OCI-LY7 (cell line): ENCODE data around the gene CHAC2. TPM values are rescaled to one million over a fixed set of nuclear protein-coding genes. Genes with fewer than 3 reads are reported as not detected.

ENCODE experiments used
- BruUV-seq: library from RNA; stranded (reverse); fragments of 400-500 nt; replicated peaks from 2 replicates; lab custom pipeline; 2021; lab: Mats Ljungman, UMichigan
- CTCF ChIA-PET: fragments of 300-600 bp; sonication (Branson Sonifier 250); formaldehyde crosslinking; loops from one replicate; lab custom pipeline; 2022; ENCODE audit warnings: antibody characterized with exemption; ENCODE audit not compliant: unreplicated experiment; lab: Charles Lee
- POLR2A ChIA-PET: fragments of 300-600 bp; sonication (Branson Sonifier 250); formaldehyde crosslinking; loops from one replicate; lab custom pipeline; 2022; ENCODE audit warnings: antibody characterized with exemption; lab: Charles Lee
- DNase-seq: peaks from one replicate; pipeline ENCODE4 v3.0.0-alpha.2; 2015; ENCODE audit warnings: low spot score
- H2AFZ ChIP-seq: fragments of 200-600 bp; sonication (generic), shearing (Covaris generic); 2 replicates; pipeline ENCODE4 v1.6.1; 2014; ENCODE audit warnings: mild to moderate bottlenecking, antibody characterized with exemption, low read length, moderate library complexity
- H3K27ac ChIP-seq: fragments of 200-600 bp; sonication (generic); 2 replicates; pipeline ENCODE4 v1.5.1; 2014; ENCODE audit warnings: mixed run types, low read depth, mild to moderate bottlenecking, moderate library complexity, low read length, inconsistent platforms; ENCODE audit not compliant: poor library complexity, severe bottlenecking
- H3K36me3 ChIP-seq: fragments of 200-600 bp; sonication (generic); 2 replicates; pipeline ENCODE4 v1.6.1; 2014; ENCODE audit warnings: mild to moderate bottlenecking, antibody characterized with exemption, low read length, moderate library complexity, mixed read lengths; ENCODE audit not compliant: insufficient read depth
- H3K4me1 ChIP-seq: fragments of 200-600 bp; sonication (generic); 2 replicates; pipeline ENCODE4 v1.5.1; 2014; ENCODE audit warnings: mild to moderate bottlenecking, low read length; ENCODE audit not compliant: insufficient read depth, poor library complexity, severe bottlenecking
- H3K4me2 ChIP-seq: fragments of 200-600 bp; sonication (generic); 2 replicates; pipeline ENCODE4 v1.6.1; 2014; ENCODE audit warnings: mild to moderate bottlenecking, low read length
- H3K4me3 ChIP-seq: fragments of 200-600 bp; sonication (generic); 2 replicates; pipeline ENCODE4 v1.5.1; 2014; ENCODE audit warnings: mild to moderate bottlenecking, low read depth, low read length; ENCODE audit not compliant: poor library complexity, severe bottlenecking
- H3K79me2 ChIP-seq: fragments of 200-600 bp; sonication (generic); 2 replicates; pipeline ENCODE4 v1.6.1; 2016; ENCODE audit warnings: low read depth, mild to moderate bottlenecking, low read length, moderate library complexity, mixed read lengths; ENCODE audit not compliant: insufficient read depth
- H3K9me2 ChIP-seq: fragments of 200-600 bp; sonication (generic); 2 replicates; pipeline ENCODE4 v1.6.1; 2016; ENCODE audit warnings: mild to moderate bottlenecking, low read length, mixed read lengths; ENCODE audit not compliant: insufficient read depth
- H3K9me3 ChIP-seq: fragments of 200-600 bp; sonication (generic); 2 replicates; pipeline ENCODE4 v1.6.1; 2014; ENCODE audit warnings: mild to moderate bottlenecking, mixed run types, low read length, mixed read lengths
- H4K20me1 ChIP-seq: fragments of 200-600 bp; sonication (generic); 2 replicates; pipeline ENCODE4 v1.6.1; 2014; ENCODE audit warnings: mild to moderate bottlenecking, antibody characterized with exemption, low read length, moderate library complexity, mixed read lengths; ENCODE audit not compliant: insufficient read depth
- EZH2phosphoT487 ChIP-seq: fragments of 200-600 bp; sonication (generic); IDR thresholded peaks from 2 replicates; pipeline ENCODE4 v1.6.1; 2018; ENCODE audit warnings: low read depth, borderline replicate concordance, mild to moderate bottlenecking, mixed run types, antibody characterized with exemption, low read length, moderate library complexity, mixed read lengths
- intact Hi-C: fragments of 100-400 bp; cut with micrococcal nuclease; formaldehyde crosslinking; loops from one replicate; pipeline ENCODE4 v1.10.0; 2022; ENCODE audit not compliant: unreplicated experiment
- total RNA-seq, 2 experiments: library from RNA; depleted of rRNA in 1 of 2; stranded (reverse); fragments of >200 nt in 1 of 2; shearing (Covaris generic) in 1 of 2; gene quantifications; 2 replicates each; pipeline ENCODE4 v1.2.3, GENCODE V29; 2014 to 2022
- TF ChIP-seq, protein P1 (sequence below): fragments of 200-600 bp; sonication (generic); conservative IDR thresholded peaks from 2 replicates; pipeline ENCODE4 v1.5.1; 2014; ENCODE audit warnings: mild to moderate bottlenecking, antibody characterized with exemption, low read length, moderate library complexity, mixed read lengths

Gene CHAC2
- total RNA-seq, 2 experiments from 2014 or later, result 13.9 to 15.9 TPM

DNA sequence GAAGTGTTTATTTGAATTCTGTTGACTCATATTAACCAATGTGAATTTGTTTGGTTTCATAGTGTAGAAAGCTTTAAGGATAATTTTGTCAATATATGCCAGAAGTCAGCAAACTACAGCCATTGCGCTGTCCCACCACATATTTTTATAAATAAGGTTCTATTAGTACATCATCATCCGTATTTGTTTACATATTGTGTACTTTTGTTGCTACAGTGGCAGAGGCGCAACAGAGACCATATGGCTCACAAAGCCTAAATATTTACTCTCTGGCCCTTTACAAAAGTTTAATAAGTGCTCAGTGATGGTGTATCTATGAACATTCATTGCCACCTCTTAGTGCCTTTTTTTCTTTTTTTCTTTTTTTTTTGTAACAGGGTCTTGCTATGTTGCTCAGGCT is 25.7 kb downstream of the CHAC2 start:
- ChIA-PET POLR2A (no interaction called here), CTCF (no interaction called here)
- Histone ChIP-seq H3K36me3 (peaks cover 32% of the 10 kb centered on the region), H2AFZ (no peak overlapping the region), H3K9me2 (no peaks in the 10 kb centered on the region), H3K9me3 (no peaks in the 10 kb centered on the region), H4K20me1 (peaks cover 1% of the 10 kb centered on the region; the same call in 1 of the 2 replicates), H3K27ac (no peak overlapping the region), H3K79me2 (peaks cover 27% of the 10 kb centered on the region), H3K4me1 (peaks cover 5% of the 10 kb centered on the region), H3K4me3 (no peak overlapping the region), H3K4me2 (no peak overlapping the region)
- DNase-seq, result no peak
- no TSS peak for BruUV-seq
- intact Hi-C loops, result no loop called here
- TF ChIP-seq, protein P1, sequence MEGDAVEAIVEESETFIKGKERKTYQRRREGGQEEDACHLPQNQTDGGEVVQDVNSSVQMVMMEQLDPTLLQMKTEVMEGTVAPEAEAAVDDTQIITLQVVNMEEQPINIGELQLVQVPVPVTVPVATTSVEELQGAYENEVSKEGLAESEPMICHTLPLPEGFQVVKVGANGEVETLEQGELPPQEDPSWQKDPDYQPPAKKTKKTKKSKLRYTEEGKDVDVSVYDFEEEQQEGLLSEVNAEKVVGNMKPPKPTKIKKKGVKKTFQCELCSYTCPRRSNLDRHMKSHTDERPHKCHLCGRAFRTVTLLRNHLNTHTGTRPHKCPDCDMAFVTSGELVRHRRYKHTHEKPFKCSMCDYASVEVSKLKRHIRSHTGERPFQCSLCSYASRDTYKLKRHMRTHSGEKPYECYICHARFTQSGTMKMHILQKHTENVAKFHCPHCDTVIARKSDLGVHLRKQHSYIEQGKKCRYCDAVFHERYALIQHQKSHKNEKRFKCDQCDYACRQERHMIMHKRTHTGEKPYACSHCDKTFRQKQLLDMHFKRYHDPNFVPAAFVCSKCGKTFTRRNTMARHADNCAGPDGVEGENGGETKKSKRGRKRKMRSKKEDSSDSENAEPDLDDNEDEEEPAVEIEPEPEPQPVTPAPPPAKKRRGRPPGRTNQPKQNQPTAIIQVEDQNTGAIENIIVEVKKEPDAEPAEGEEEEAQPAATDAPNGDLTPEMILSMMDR, result no peak
- TF ChIP-seq EZH2phosphoT487, result no peak

DNA sequence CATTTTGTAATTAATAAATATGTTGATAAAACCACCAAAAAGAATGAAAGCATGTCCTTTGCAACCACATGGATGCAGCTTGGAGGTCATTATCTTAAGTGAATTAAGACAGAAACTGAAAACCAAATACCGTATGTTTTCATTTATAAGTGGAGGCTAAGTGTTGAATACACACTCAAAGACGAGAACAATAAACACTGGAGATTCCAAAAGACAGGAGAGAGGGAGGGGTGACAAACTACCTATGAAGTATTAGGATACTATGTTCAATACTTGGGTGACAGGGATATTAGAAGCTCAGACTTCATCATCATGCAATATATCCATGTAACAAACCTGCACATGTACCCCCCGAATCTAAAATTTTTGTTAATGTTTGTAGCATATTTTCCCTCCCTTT is 26.2 kb downstream of the CHAC2 start:
- Histone ChIP-seq H3K4me2 (no peak overlapping the region), H3K79me2 (peaks cover 22% of the 10 kb centered on the region), H3K9me2 (no peaks in the 10 kb centered on the region), H3K27ac (no peak overlapping the region), H4K20me1 (no peaks in the 10 kb centered on the region), H2AFZ (no peak overlapping the region), H3K9me3 (no peaks in the 10 kb centered on the region), H3K4me3 (no peak overlapping the region), H3K36me3 (peaks cover 36% of the 10 kb centered on the region), H3K4me1 (no peaks in the 10 kb centered on the region)
- ChIA-PET POLR2A (no interaction called here), CTCF (no interaction called here)
- BruUV-seq, result no TSS peak
- TF ChIP-seq EZH2phosphoT487, result no peak
- TF ChIP-seq, protein P1, result no peak
- intact Hi-C loops, result no loop called here
- DNase-seq, result no peak

DNA sequence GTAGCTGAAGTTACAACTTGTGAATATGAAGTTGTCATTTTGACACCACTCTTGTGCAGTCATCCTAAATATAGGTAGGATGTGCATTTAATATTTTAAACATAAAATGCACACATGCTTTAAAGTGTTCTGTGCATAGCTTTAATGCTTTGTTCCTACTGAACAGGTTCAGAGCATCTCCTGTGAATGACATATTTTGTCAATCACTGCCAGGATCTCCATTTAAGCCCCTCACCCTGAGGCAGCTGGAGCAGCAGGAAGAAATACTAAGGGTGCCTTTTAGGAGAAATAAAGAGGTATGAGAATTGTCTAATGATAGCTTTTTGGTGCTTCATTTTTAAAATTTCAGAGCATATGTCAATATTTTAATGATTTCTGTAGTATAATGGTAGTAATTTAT is 33.9 kb downstream of the CHAC2 start:
- ChIA-PET CTCF (no interaction called here), POLR2A (interaction anchor here (1.0 kb wide), 1 partner anchor 43 kb away, joined by 3 read pairs; no protein-coding TSS in a partner anchor)
- DNase-seq, result no peak
- BruUV-seq, result TSS peak; percentile 16
- Histone ChIP-seq H3K79me2 (no peaks in the 10 kb centered on the region), H3K9me2 (no peaks in the 10 kb centered on the region), H4K20me1 (no peaks in the 10 kb centered on the region), H3K4me2 (no peak overlapping the region), H3K4me3 (no peak overlapping the region), H3K36me3 (peaks cover 78% of the 10 kb centered on the region), H3K4me1 (no peaks in the 10 kb centered on the region), H3K9me3 (no peaks in the 10 kb centered on the region), H2AFZ (no peak overlapping the region), H3K27ac (no peak overlapping the region)
- intact Hi-C loops, result no loop called here
- TF ChIP-seq EZH2phosphoT487, result no peak
- TF ChIP-seq, protein P1, result no peak
